Breast epithelium (tissue), 3 donors: ENCODE data around the gene MAP7.

ENCODE experiments used
- POLR2A ChIP-seq: fragments of 450-650 bp; IDR thresholded peaks from one replicate; pipeline ENCODE4 v1.6.1; 2016; ENCODE audit warnings: antibody characterized with exemption, mild to moderate bottlenecking, moderate library complexity
- POLR2AphosphoS5 ChIP-seq, 3 donors: sonication (generic); formaldehyde crosslinking; IDR thresholded peaks; one replicate each; pipeline ENCODE4 v1.6.1; 2017; ENCODE audit warnings: antibody characterized with exemption in 3 of 3
- TF ChIP-seq, protein P1 (sequence below), 3 donors: fragments of 450-650 bp; IDR thresholded peaks; one replicate each; pipeline ENCODE4 v1.5.1; 2016 to 2017; ENCODE audit warnings: antibody characterized with exemption in 3 of 3, mild to moderate bottlenecking in 3 of 3, moderate library complexity in 3 of 3

DNA sequence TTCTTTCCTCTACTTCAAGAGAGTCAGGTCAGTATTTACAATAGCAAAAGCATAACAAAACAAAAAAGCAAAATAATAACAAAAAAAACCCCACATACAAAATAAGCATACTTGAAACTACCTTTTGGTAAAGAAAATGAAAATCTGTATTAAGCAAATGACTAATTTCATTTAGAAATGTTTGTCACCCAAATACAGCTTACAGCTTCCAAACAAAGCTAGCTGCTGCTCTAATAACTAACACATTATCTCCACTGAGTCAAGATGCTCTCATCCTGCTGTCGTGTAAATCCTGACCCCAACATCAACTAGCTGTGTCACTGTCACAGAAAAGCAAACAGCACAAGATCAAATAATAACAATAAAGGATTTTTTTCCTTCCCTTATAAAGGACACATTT lies 21.7 kb downstream of the MAP7 start:
- TF ChIP-seq, protein P1, sequence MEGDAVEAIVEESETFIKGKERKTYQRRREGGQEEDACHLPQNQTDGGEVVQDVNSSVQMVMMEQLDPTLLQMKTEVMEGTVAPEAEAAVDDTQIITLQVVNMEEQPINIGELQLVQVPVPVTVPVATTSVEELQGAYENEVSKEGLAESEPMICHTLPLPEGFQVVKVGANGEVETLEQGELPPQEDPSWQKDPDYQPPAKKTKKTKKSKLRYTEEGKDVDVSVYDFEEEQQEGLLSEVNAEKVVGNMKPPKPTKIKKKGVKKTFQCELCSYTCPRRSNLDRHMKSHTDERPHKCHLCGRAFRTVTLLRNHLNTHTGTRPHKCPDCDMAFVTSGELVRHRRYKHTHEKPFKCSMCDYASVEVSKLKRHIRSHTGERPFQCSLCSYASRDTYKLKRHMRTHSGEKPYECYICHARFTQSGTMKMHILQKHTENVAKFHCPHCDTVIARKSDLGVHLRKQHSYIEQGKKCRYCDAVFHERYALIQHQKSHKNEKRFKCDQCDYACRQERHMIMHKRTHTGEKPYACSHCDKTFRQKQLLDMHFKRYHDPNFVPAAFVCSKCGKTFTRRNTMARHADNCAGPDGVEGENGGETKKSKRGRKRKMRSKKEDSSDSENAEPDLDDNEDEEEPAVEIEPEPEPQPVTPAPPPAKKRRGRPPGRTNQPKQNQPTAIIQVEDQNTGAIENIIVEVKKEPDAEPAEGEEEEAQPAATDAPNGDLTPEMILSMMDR (IDR thresholded peaks at IDR 0.05), result no peak
- no peak for TF ChIP-seq POLR2A
- TF ChIP-seq POLR2AphosphoS5 (IDR thresholded peaks at IDR 0.05), result no peak
